Fibroblast of pulmonary artery (primary cell): Measurements from ENCODE around the gene S1PR5.

Experiments used
- DNase-seq: peaks from one replicate; pipeline ENCODE4 v3.0.0-alpha.2; 2010; ENCODE audit warnings: low read depth
- H3K4me3 ChIP-seq: replicated peaks from 2 replicates; pipeline ENCODE4 v1.5.1; 2011; ENCODE audit warnings: low read depth, mild to moderate bottlenecking, control low read depth, low read length, moderate library complexity
- TF ChIP-seq, protein P1 (sequence below): IDR thresholded peaks from 2 replicates; pipeline ENCODE4 v1.5.1; 2011; ENCODE audit warnings: mild to moderate bottlenecking, control low read depth, low read length, inconsistent platforms; ENCODE audit errors: missing control alignments

S1PR5 gene

DNA sequence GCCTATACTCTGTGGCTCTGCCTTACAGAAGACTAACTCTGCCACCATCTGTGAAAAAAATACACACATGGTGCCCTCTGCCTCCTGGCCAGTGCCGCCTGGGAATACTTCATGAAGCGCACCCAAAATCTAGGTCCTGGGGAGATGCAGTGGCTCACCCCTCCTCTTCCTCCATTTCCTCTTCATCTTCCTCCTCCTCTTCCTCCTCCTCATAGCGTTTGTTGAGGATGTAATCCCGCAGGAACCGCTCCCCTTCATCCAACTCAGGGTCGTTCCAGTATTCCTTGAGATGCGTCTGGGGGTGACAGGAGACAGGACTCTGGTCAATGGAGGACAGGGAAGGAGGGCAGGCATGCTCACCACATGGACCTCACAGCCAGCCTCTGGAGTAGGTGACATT lies 42.9 kb upstream of the S1PR5 start:
- H3K4me3 ChIP-seq = no peak overlapping the region
- no peak for DNase-seq
- TF ChIP-seq, protein P1, sequence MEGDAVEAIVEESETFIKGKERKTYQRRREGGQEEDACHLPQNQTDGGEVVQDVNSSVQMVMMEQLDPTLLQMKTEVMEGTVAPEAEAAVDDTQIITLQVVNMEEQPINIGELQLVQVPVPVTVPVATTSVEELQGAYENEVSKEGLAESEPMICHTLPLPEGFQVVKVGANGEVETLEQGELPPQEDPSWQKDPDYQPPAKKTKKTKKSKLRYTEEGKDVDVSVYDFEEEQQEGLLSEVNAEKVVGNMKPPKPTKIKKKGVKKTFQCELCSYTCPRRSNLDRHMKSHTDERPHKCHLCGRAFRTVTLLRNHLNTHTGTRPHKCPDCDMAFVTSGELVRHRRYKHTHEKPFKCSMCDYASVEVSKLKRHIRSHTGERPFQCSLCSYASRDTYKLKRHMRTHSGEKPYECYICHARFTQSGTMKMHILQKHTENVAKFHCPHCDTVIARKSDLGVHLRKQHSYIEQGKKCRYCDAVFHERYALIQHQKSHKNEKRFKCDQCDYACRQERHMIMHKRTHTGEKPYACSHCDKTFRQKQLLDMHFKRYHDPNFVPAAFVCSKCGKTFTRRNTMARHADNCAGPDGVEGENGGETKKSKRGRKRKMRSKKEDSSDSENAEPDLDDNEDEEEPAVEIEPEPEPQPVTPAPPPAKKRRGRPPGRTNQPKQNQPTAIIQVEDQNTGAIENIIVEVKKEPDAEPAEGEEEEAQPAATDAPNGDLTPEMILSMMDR = no peak

DNA sequence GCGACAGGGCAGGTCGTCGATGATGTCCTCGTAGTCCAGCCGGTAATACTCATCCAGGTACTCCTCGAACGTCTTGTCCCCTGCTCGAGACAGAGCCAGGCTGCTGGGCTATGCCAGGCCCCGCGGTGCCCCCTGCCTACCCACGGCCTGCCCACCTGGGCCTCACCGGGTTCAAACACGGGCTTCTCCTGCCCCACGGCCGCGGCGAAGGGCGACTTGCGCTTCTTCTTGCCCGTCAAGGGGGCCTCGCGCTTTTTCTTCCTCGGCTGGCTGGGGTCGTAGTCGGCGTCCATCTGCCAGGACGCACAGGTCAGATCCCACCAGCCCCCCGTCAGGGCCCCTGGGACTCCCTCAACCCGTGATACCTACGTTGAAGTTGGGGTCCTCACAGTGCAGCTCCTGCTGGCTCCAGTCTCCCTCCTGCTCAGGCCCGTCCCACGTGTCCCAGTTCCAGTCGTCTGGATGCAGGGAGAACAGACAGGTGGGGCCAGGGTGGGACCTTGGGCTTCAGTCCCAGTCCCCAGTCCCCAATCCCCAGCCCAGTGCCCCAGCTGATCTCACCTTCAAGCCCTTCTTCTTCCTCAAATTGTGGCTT lies 40.5 kb upstream of the S1PR5 start:
- TF ChIP-seq, protein P1 = no peak
- no peak overlapping the region for H3K4me3 ChIP-seq
- DNase-seq = no peak

DNA sequence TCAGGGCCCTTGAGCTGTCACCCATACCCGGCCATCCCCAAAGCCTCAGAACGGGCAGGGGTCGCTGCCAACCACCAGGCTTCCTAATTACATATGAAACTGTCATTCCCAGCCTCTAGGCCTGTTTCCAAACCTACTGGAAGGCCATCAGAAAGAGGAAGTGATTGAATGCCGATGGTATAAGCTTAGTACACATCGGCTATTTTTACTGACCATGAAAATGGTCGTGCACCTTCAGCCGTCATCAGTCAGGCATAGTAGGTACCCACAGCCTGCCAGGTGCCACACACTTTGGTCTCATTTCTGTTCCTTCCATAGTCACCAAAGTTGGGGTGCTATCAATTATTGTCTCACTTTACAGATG lies 38.3 kb upstream of the S1PR5 start:
- no peak overlapping the region for H3K4me3 ChIP-seq
- TF ChIP-seq, protein P1 = no peak
- no peak for DNase-seq

DNA sequence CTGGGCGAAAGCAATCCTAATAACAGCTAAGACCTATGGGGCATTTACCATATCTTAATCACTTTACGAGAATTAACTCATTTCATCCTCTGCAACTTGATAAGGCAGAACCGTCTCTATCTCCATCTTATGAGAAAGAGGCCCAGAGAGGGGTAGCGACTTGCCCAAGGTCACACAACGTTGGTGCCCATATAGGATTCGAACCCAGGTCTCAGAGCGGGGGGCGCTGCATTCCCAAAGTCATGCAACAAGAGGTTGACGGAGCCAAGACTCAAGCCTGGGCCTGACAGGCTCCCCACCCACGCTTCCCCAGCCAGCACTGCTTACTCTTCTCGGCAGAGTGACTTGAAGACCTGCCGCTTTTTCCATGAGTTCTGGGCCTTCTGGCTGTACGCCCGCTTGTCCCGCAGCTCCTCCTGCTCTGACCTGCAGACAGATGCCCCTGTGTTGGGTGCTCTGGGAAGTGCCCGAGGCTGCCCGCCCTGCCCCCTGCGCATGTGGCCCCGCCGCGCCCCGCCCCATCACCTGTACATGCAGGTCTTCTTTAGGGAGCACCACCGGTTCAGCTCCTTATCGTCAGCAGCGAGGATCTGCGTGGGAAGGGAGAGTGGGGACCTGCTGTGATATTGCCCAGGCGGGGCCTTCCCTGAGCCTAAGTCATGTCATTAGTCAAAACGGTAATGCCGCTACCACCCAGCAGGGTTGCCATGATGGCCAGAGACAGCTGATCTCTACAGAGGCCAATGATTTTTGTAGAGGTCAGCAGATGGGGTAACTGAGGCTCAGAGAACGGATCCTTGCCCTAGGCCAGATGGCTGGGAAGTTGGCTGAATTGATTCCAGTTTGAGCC lies 37.7 kb upstream of the S1PR5 start:
- no peak overlapping the region for H3K4me3 ChIP-seq
- TF ChIP-seq, protein P1 = no peak
- no peak for DNase-seq

DNA sequence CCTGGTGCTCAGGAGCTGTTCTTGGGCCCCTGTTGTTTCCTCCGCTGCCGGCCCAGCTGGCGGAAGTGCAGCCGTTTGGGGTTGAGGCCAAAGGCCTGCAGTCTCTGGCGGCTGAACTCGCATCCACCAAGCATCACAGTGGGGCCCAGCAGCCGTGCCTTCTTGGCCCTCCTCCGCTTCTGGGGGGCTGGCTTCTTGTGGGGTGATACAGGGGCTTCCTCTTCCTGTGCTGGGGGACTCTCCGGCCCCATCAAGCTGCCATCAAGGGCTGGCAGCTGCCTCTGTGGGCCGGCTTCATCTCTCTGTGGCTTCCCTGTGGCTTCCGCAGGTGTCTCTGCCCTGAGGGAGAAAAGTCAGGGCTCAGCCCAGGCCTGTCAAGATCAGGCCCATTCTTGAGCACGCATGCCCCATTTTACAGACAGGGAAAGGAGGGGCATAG lies 36.7 kb upstream of the S1PR5 start:
- no peak overlapping the region for H3K4me3 ChIP-seq
- no peak for DNase-seq
- TF ChIP-seq, protein P1 = no peak

DNA sequence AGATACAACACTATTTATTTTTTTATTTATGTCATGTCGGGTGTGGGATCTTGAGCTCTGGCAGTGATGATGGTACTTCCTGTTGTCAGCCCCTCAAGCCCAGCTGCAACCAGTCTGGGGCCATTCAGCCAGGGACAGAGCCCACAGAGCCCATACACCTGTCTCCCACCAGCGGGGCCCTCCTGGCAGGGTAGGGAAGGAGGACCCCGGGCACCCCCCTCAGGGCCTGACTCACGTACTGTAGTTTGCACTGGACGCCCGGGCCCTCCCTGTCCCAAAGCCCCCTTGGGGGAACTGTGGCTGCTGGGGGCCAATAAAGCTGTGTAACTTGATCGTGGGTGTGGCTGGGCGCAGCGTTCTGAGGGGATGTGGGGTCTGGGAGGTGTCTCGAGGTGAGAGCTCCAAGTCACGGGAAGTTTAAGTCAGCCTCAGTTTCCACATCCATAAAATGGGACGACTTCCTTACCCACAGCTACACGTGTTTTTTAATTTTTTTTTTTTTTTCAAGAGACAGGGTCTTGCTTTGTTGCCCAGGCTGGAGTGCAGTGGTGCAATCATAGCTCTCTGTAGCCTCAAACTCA lies 35.9 kb upstream of the S1PR5 start:
- H3K4me3 ChIP-seq = no peak overlapping the region
- no peak for DNase-seq
- TF ChIP-seq, protein P1 = no peak
